Measurements from ENCODE around the gene TFDP2.
A peak's percentile ranks its signal among the peaks of the same experiment; 100 is the strongest.

The TFDP2 gene

DNA sequence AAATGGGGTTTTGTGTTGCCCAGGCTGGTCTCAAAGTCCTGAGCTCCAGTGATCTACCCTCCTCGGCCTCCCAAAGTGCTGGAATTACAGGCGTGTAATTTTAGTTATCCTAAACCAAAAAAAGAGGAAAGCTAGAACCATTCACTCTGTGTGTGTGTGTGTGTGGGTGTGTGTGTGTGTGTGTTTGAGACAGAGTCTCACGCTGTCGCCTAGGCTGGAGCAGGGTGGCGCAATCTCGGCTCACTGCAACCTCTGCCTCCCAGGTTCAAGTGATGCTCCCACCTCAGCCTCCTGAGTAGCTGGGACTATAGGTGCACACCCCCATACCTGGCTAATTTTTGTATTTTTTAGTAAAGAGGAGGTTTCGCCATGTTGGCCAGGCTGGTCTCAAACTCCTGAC lies 84.0 kb downstream of the TFDP2 start:
- DNase-seq, result no peak

DNA sequence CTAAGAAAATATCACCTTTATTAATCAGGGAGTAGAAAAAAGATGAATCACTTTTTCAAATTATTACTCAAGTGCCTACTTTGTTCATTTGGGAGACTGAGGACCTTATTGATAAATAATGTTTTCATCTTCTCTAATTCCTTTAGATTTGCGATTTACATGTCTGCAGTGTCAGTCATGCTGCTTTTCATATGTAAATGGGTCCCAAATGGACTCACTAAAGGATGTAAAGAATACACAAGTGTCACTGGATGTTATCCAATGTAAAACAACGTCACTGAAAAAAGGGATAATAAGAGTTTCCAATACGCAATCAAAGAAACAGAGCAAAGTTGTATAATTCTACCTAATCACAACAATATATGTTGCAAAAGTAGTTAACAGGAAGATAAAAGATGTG lies 84.9 kb downstream of the TFDP2 start:
- no peak for DNase-seq

DNA sequence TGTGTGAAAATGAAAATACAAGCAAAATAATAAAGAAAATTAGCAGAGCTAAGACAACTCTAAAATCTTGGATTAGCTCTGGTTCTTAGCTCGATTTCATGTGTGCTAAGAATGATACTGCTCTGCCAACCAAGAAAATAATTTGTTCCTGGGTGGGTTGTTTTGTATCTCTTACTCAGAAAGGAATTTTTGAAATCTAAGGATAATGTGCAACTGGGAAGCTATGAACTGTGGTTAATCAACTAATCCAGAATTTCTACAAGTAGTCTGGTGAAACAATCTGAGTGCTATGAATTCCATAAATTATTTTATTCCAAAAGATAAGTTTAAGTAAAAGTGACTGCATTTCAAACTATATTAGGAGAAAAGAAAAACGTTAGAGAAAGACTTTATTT lies 92.0 kb downstream of the TFDP2 start:
- no peak for DNase-seq

DNA sequence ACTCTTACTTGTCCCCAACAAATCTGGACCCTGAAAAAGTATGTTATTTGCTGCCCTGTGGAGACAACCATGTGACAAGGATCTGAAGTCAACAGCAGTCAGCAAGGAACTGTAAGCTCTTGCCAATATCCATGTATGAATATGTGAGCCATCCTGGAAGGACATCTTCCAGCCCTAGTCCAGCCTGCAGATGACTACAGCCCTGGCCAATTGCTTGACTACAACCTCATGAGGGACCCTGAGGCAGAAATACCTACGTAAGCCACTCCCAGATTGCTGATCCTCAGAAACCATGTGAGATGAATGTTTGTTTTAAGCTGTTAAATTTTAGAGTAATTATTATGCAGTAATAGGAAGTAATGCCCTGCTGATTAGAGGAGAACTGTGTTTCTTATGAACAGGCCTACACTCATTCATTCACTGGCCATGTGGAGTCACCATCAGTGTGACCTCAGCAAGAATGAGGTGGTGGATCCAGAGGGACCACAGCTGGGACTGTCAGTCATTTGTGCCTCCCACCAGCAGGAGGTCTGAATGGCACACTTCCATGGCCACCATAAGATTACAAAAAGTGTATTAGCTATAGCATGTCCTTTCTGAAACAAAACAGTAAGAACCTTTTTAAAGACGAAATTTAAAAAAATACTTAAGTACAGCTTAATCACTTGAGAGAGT lies 92.6 kb downstream of the TFDP2 start:
- no peak for DNase-seq

DNA sequence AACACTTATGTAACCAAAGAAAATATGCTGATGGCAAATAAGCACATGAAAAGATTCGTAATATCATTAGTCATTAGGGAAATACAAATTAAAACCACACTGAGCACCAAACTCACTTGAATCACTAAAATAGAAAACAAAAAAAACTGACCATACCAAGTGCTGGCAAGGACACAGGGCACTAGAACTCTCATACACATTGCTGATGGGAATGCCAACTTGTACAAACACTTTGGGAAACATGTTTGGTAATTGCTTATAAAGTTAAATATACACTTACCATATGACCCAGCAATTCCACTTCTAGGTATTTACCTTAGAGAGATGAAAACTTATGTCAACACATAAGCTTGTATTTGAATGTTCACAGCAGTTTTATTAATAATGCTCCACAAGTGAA lies 95.5 kb downstream of the TFDP2 start:
- no peak for DNase-seq

DNA sequence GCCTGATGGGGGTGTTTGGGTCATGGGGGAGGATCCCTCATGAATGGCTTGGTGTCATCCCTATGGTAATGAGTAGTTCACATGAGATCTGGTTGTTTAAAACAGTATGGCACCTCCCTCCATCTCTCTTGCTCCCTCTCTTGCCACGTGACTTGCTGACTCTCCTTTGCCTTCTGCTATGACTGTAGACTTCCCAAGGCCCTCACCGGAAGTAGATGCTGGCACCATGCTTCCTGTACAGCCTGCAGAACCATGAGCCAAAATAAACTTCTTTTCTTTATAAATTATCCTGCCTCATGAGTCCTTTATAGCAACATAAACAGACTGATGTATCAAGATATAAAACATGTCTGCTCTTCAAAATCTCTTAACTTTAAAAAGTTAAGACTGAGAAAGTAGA lies 96.1 kb downstream of the TFDP2 start:
- peak in 1 of 3 donors; percentile 4 for DNase-seq

DNA sequence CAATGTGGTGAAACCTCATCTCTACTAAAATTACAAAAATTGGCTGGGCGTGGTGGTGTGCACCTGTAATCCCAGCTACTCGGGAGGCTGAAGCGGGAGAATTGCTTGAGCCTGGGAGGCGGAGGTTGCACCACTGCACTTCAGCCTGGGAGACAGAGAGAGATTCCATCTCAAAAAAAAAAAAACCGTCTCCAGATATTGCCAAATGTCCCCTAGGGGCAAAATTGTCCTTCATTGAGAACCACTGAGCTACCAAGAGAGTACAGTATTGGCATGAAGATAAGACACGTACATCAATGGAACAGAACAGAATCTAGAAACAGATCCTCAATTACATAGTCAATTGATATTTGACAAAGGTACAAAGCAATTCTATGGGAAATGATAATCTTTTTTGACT lies 98.0 kb downstream of the TFDP2 start:
- no peak for DNase-seq

DNA sequence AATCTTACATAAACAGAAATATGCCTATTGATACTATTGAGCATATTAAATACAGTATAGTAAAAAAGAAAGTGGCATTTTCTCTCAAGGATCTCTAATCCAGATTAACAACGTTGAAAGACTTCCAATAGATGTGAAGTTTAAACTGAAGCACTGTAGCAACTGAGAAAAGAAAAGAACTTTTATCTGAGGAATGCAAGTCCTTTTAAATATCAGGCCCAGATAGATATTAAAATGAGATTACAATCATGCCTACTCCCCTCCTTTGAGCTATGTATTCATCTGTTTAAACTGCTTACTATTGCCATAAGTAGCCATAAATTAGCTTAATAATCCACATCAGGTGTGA lies 102.3 kb downstream of the TFDP2 start:
- DNase-seq, result no peak

DNA sequence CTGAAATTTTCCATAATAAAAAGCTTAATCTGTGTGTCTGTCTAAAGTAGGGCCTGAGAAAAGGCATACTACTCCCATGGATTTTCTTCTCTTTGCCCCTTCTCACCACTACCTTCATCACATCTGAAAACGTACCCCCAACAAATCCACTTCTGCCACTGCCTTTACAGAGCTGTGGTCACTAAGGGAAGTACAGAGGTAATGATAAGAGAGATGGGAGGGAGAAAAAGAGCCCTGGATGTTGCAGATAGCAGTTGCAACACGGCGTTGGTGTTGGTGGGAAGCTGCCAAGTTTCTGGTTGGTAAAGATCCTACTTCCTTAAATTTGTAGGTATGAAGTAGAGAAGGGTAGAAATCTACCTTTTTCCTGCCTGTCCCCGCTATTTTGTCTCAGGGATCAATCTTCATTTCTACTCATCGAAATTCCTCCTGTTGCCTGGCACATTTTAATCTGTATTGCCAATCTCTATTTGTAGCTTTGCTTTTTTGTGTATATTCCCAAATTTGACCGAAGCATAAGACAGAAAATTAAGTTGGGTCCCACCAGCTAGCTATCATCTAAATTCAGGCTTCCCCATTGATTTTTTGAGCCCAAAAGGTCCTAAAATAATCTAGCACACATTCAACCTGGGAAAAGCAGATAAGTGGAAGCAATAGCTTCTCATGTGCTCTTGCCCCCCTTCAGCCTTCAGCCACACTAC lies 102.9 kb downstream of the TFDP2 start:
- DNase-seq, result peak in 2 of 3 donors; percentile 14 to 33

DNA sequence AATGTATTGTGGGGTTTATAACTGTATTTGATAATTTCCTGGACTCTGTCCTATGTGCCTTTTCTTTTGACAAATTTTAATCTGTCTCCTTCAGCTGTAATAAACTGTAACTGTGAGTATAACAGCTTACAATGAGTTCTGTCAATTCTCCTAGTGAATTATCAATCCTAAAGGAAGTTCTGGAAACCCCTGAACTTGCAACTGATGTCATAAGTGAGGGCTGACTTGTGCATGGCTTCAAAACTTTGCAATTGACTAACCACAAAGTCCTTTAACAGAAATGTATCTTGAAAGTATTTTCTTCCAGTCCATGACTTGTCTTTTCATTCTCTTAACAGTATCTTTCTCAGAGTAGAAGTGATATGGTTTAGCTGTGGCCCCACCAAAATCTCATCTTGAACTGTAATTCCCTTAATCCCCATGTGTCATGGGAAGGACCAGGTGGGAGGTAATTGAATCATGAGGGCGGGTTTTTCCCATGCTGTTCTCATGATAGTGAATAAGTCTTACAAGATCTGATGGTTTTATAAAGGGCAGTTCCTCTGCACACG lies 108.3 kb downstream of the TFDP2 start:
- peak; percentile 51 to 66 (median 66) for DNase-seq

DNA sequence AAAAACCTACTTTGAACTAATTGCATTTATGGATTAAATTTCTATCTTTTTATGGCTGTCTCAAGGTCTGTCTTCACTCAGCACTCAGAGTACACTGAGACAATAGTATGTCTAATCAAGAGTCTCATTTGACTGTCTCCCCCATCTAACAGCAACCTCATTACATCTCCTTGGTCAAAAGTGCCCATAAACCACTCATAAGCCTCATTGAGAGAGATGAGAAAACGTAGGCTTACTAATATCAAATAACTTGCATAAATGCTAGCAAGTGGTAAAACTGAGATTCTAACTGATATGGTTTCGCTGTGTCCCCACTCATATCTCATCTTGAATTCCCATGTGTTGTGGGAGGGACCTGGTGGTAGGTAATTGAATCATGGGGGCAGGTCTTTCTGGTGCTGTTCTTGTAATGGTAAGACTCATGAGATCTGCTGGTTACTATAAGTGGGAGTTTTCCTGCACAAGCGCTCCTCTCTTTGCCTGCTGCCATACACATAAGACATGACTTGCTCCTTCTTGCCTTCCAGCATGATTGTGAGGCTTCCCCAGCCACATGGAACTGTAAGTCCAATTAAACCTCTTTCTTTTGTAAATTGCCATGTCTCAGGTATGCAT lies 113.9 kb downstream of the TFDP2 start:
- DNase-seq, result no peak

DNA sequence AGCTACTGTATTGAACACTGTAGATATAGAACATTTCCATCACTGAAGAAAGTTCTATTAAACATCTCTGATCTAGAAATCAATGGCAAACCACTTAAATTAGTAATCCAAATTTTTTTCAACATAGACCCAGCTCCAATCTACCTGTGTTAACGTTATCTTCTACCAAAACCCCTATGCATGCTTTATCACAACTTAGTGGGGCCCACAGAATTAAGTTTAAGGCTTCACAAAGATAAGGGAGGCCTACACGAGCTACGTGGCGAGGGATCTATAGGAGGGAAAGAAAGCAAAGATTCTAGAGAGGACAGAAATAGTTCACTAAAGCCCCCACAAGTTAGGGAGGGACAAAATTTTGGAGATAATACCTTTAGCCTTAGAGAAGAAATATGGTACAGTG lies 116.1 kb downstream of the TFDP2 start:
- no peak for DNase-seq

DNA sequence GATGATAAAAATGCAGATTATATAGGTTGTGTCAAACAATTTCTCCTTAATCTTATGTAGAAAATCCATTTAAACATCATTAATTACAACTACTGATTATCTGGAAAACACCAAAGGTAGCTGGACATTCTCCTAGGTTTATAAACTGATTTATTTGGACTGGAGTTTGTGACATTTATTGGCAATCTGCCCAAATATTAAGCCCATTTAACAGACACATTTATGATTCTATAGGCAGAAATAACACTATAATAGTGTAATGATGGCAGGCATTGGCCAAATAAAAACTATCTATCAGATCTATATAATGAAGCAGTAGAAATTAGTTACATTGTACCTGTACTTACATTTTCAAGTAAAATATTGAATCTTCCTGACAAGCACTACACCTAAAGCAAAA lies 117.8 kb downstream of the TFDP2 start:
- no peak for DNase-seq

DNA sequence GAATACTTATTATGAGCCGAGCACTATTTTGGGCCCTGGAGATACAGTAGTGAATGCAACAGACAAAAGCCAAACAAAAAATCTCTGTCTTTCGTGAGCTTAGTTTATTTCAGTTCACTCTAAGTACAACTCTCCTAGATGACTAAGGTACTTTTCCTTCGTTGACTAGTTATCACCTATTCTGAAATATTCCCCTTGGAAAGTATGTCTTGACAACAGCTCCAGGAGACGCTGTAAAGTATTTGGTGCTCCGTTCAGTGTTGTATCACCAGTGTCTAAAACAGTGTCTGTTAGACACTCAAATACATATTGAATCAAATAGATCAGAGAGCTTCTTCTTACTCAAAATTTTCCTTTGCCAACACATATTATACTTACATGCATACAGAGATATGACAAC lies 119.6 kb downstream of the TFDP2 start:
- DNase-seq, result no peak

DNA sequence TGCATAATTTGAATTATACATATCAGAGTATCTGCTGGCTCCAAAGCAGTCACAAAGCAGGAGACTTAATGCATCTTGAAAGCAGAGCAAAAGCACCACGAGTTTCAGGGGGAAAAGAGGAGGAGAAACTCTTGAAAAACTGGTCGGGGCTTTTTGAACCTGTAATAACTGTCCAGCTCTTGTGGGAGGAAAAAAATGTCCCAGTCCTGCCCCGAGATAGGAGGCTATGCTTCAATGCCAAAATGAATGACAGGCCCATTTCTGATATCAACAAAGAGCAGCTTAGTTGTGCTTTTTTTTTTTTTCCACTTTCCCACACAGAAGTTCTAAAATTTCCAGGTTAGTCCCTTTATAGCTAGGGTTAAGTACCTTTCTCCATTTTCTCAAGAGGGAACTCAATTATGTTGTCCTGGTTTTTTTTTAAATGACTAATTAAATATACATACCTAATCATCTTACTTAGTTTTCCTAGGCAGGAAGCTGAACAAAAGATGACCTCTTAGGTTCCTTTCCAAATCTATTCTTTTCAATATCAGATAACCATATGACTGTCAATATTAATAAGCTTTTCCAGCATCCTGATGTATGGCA lies 120.2 kb downstream of the TFDP2 start:
- no peak for DNase-seq

DNA sequence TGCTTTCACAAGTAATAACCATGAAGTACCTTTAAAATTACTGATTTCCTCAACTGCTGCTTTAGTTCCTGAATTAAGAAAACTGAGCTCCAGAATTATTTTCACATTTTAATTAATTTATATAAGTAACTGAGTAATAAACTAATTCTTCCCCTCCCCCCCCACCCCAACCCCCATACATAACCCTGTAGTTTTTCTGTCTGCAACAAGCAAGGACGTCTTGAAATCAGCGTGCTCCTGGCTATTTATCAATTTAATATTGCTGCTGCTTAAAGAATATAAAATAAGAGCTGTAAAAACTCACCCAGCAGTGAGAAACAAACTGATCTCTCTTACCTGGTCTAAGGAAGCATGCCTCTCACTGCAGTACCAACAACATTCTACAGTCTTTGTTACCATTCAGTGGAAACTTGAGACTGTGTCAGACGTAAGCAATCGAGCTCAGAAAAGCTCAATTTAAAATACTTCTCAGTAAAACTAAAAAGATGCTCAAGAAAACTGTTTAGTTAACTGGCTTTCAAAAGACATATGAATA lies 121.0 kb downstream of the TFDP2 start:
- peak; percentile 58 to 63 (median 59) for DNase-seq

DNA sequence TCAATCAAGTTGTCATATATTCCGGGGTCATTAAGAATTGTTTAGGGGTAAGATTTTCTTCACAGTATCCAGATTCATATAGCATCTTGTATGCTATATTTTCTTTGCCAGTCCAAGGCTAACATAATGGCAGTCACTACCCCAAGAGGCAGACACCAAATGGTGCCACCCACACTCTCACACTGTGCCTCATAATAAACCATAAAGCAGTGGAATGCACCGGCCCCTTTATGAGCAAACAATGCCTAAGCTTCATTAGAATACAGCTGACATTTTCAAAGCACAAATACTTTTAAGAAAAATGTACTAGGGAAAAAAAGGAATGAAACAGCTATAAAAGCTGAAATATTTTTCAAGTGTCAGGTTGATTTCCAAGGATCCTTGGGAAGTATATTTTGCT lies 121.6 kb downstream of the TFDP2 start:
- DNase-seq, result peak; percentile 71 to 73 (median 72)

DNA sequence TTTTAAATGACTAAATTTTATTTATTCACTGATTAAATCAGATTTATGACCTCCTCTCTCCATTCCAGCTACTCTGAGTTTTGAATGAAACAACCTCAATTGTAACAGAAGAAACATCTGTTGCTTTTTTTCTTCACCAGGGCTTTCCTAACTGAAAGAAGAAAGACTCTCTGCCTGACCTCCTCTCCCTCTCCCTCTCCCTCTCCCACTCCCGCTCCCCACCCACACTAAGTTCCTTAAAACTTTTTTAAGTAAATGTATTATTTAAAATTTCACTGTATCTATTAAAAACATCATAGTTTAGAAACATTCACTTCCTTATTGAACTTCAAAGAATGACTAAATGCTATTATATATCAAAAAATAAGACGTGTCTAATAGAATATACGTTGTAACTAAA lies 122.0 kb downstream of the TFDP2 start:
- DNase-seq, result peak; percentile 42 to 57 (median 47)

DNA sequence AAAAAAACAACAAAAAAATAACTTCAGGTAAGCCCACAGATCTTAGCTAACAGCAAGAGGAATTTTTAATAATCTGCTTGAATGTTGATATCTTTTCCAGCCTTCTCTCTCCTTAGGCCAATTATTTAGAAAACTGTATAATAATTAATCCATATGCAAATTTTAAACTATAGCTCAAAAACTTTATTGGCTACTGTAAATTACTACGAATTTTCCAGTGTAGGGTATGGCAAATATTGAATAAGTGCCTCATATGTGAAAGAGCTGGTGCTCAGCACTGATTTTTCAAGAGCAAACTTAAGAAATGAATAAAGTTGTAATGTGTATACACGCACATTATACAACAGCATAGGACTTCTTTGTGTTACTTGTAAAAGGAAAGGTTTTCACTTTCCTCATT lies 123.0 kb downstream of the TFDP2 start:
- DNase-seq, result no peak

DNA sequence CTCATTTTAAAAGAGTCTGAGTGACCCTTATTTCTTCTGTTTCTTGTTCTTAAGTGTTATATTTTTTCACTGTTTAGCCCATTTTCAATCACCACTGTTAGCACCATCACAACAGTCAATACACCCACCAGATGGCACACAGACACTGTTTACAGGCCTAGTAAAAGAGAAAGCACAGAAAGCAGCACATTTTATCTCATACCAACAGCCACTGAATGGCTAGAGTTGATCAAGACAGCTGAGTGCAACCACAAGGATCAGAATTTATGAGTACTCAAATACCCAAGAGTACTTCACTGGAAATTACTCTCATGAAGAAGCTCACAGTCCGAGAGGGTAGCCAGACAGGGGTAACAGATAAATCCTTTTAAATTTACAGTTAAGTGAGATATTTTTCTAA lies 127.0 kb downstream of the TFDP2 start:
- peak; percentile 23 to 38 (median 38) for DNase-seq

DNA sequence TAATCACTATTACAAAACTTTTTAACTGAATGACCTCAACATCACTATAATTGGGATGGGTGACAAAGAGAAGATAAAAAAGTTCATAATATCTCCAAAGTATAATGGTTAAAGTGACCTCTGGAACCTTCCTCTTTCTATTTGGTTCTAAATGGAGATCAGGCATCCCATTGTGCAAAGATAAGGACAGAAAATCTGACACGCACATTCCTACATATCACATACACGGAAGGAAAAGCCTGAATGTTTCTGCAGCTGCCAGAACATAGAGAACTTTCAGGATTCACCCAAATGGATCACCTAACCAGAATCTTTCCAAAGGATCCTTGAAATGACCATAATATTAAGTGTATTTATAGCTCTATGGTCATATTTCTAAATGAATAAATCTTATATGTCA lies 128.2 kb downstream of the TFDP2 start:
- no peak for DNase-seq

DNA sequence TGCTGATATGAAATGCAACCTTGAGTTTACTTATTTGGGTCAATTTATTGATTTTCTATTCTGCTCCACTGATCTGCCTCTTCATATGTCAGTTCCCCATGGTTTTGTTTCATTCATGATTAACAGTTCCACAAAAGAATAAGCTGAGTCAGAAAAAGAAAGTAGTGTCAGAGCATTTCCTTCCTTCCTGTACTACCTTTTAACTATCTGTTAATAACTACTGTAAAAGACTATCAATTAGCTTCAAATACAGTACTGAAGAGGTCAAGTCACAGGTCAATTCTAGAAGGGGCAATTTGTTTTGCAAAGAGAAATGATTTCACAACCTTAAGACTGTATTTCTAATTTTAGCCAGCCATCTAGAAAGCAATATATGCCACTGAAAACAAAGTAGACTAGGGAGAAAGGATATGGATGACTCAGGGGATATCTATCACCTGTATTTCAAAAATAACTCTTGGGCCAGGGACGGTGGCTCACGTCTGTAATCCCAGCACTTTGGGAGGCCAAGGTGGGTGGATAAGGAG lies 129.5 kb downstream of the TFDP2 start:
- peak in 1 of 3 donors; percentile 26 for DNase-seq

DNA sequence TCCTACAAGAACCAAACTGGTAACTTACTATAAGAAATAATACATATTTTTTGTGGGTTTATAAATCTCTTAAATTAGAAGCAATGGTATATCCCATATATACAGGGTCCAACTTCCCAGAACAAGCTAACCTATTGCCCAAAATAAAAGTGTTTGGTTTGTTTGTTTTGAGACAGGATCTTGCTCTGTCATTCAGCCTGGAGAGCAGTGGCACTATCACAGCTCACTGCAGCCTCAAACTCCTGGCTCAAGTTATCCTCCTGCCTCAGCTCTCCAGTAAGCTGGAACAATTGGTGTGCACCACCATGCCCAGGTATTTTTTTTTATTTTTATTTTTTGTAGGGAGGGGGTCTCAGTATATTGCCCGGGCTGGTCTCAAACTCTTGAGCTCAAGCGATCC lies 135.4 kb downstream of the TFDP2 start:
- DNase-seq, result no peak

Measured in suppressor macrophage treated with lipopolysaccharide for 1 hour (primary cell).